Adipose tissue (tissue), 3 donors: ENCODE results near the gene CDK19. TPM values are rescaled to one million over a fixed set of nuclear protein-coding genes. Genes with fewer than 3 reads are reported as not detected.
A peak's percentile ranks its signal among the peaks of the same experiment; 100 is the strongest.
"Not testable (repeated sequence)": the region's sequence is repeated elsewhere in the genome, so short reads cannot be mapped to it uniquely, and the experiment has no call there.

Experiments
- H3K27ac ChIP-seq: one replicate; pipeline ENCODE4 v1.5.1; 2013; ENCODE audit warnings: low read depth, low read length
- WGBS, 3 donors: extraction: QIAGEN DNeasy Blood & Tissue Kit; methylation state at CpG; one replicate each; pipeline ENCODE4 v1.1.7; 2013; 5-methylcytosine and 5-hydroxymethylcytosine counted together
- polyA plus RNA-seq, 3 donors: library from polyadenylated mRNA; stranded (reverse); fragments of 200-250 nt; gene quantifications; one replicate each; pipeline ENCODE4 v1.2.3, GENCODE V29; 2013
- donor health status: healthy with polysubstance abuse.
- donor health status: Bipolar disorder and iron deficiency.
- donor health status: healthy.

Gene CDK19
- 1 to 10 TPM; 2.6 to 9.8 (median 4.0) TPM for polyA plus RNA-seq

DNA sequence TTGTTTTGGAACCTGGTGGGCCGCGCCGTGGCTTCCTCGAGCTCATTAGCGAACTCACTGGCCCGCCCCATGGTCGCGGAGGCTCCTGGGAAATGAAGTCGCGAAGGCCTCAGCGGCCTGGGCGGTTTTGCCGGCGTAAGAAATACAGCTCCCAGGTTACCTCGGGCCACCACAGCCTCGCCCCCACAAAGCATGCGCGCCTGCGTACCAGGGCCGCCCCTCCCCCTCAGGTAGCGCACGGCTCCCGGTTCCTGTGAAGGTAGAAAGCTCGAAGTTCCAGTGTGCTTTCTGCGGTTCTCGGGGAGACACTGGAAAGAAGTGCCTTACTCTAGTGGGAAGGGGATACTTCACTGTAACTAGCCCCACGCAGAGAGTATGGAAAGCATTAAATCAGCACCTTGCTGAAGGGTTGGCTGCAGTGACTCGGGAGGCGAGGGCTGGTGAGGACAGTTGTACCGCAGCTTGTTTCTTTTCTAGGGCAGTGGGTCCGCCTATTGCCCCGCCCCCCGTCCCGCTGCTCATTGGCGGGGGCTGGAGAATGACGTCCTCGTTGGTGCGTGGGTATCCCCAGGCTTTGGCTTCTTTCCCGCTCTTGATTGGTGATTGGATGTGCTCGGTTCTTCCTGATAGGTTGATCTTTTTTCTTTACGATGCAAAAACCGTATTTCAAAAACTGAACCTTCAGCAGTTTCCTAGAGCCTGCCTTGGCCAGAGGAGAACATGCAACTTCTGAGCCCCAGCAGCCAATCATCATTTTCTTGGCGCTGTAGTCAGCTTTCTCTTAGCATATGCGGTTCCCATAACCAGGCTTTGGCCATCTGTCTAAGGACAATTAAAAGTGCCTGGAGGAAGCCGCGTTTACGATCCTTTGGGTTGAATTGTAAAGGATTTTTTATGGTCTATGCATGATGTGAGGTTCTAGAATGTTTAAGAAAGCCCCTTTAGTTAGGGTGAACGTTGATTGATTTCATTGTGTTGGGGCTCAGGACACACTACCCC is at the start of gene CDK19:
CDK19 (minus strand) TSS at position 59 of the 999 bp plus-strand sequence. CDS start 333 bp downstream, outside the sequence.
- 1% methylated on average over 48 of the region's 48 CpGs for WGBS, 3 donors
- H3K27ac ChIP-seq = peak within 1 kb of the TSS; percentile 56

DNA sequence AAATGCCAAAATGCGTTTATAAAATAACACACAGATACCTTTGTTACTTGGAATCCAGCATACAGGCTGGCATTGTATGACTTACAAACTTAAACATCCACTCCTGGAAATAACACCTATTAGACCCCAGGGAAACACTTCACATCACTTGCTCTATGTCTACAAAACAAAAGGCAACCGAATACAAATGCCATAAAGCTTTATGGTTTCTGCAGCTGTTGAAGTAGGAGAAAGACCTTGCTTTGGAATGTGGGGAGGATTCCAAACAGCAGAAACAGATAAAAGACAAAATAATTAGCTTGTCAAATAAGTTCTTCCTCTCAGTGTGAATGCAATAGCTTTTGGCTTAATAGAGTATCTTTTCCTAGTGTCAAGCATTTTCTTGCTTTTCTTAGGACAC is 49.6 kb upstream of the CDK19 start:
- 41 to 59% (median 54%) methylated on average over 2 of the region's 2 CpGs for WGBS, 3 donors
- H3K27ac ChIP-seq = no peak overlapping the region

DNA sequence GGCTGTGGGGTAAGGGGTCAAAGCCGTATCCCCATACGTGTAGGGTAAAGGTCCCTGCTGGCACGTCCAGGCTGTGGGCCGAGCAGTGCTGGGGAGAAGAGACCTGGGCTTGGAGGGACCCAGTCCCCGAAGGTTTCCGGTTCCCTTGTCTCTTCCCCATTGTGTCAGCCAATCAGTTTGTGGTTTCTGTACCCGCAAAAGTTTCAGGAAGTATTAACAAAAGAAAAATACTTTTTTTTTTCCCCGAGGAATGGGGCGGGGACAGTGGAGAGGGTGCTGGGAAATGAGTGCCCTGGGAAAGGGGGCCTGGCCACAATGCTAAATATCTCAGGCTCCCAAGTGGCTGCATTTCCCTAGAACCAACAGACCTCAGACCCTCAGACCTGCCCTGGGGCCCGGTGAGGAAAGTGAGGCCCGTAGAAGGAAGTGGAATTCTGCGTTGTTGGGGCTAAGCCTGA is 44.1 kb upstream of the CDK19 start:
- no peak overlapping the region for H3K27ac ChIP-seq
- 57 to 91% (median 66%) methylated on average over 12 of the region's 12 CpGs for WGBS, 3 donors

DNA sequence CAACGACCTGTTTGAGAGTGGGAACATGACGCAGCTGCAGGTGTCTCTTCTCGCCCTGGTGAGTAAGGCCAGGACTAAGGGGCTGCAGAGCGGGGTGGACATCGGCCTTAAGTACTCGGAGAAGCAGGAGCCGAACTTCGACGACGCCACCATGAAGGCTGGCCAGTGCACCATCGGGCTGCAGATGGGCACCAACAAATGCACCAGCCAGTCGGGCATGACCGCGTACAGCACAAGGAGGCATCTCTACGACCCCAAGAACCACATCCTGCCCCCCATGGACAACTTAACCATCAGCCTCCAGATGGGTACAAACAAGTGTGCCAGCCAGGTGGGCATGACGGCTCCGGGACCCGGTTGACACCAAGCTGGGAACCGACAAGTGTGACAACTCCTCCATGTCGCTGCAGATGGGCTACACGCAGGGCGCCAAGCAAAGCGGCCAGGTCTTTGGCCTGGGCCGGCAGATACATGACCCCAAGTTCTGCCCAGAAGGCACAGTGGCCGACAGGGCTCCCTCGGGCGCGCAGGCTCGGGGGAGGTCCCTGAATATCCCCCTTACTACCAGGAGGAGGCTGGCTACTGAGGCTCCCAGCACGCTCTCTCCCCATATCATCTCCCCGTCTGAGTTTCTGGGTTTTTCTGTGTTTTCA is 43.4 kb upstream of the CDK19 start:
- 94 to 96% (median 94%) methylated on average over 31 of the region's 31 CpGs for WGBS, 3 donors
- no peak overlapping the region for H3K27ac ChIP-seq

DNA sequence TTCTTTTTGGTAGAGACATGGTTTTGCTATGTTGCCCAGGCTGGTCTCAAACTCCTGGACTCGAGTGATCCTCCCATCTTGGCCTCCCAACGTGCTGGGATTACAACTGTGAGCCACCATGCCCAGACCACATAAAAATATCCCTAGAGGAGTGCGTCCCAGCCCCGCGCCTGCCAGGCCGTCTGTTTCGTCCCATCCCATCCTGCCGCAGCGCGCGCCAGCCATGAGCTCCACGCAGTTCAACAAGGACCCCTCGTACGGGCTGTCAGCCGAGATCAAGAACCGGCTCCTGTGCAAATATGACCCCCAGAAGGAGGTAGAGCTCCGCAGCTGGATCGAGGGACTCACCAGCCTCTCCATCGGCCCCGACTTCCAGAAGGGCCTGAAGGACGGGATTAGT is 42.7 kb upstream of the CDK19 start:
- 95 to 97% (median 95%) methylated on average over 21 of the region's 21 CpGs for WGBS, 3 donors

DNA sequence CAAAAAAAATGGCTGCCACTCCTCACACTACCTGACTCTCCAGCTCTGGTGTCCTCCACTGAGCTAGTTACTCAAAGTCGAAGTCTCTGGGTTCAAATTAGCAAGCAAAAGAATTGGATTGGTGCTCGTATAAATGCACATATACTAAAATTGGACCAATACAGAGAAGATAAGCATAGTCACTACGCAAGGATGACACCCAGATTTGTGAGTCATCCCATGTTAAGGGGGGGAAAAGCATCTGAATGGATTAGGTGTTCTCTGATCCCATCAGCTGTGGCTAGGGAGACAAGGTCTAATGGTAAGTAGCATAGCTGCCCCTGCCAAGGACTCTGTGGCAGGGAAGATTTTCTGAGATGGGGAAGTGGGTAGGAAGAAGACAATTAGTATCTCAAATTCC is 41.0 kb upstream of the CDK19 start:
- no peak overlapping the region for H3K27ac ChIP-seq
- 89 to 99% (median 96%) methylated on average over 3 of the region's 3 CpGs for WGBS, 3 donors

More for the DNA sequence above, 42.7 kb upstream of the CDK19 start:
- H3K27ac ChIP-seq = no peak overlapping the region

DNA sequence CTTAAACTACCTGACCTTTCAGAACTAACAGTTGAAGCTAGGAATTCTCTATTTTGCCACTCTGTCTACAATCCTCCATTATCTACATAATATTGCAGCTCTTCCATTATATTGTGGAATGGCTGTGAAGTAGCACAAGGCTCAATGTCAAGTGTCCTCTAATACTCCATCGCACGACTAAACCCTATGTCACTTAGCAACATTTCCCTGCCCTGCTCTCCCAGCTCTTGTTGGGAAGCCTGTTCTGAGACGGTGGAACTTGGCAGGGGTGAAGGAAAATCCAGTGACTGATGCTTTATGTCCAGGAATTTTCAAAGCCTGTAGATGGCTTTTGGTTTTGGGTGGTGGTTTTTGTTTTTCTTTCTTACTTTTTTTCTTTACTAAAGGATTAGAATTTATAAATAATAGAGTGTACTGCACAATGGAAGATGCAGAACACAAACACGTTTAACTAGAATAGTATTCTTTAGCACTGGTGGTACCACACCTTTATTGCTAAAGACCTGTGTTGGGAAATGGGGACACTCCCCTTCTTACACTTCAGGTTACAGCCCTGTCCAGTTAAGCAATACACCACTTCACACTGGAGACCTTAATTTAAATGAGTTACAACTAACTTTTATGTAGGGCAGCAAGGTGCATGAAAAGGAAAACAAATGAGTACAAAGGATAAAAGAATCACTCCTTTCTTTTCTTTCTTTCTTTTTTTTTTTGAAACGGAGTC is 38.6 kb upstream of the CDK19 start:
- WGBS, 3 donors = 76 to 84% (median 78%) methylated on average over 5 of the region's 5 CpGs
- no peak overlapping the region for H3K27ac ChIP-seq

DNA sequence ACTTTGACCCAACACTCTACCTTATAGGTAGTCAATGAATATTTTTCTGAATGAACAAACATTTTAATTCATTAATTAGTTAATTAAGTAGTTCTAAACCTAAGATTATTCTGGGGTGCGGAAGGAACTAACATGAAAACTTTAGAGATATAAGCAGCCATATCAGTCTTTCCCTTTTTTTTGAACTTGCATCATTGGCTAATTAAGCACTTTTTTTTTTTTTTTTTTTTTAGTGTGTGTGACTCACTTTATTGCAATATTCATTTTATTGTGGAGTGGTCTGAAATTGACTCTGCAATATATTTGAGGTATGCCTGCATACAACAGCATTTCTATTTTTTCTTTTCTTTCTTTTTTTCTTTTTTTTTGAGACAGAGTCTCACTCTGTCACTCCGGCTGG is 37.5 kb upstream of the CDK19 start:
- 94 to 100% (median 94%) methylated on average over 2 of the region's 2 CpGs for WGBS, 3 donors
- no peak overlapping the region for H3K27ac ChIP-seq

DNA sequence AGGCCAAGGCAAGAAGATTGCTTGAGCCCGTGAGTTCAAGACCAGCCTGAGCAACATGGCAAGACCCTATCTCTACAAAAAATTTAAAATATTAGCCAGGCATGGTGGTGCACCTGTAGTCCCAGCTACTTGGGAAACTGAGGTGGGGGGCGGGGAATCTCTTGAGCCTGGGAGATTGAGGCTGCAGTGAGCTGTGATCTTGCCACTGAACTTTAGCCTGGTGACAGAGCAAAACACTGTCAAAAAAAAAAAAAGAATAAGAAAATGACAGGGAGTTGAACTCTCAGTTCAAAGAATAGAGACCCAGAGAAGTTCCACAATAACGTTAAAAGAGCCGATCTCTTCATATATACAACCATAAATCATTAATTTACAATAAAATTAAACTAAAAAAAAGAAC is 34.5 kb upstream of the CDK19 start:
- WGBS, 3 donors = 85 to 94% (median 93%) methylated on average over 4 of the region's 4 CpGs
- H3K27ac ChIP-seq = no peak overlapping the region

DNA sequence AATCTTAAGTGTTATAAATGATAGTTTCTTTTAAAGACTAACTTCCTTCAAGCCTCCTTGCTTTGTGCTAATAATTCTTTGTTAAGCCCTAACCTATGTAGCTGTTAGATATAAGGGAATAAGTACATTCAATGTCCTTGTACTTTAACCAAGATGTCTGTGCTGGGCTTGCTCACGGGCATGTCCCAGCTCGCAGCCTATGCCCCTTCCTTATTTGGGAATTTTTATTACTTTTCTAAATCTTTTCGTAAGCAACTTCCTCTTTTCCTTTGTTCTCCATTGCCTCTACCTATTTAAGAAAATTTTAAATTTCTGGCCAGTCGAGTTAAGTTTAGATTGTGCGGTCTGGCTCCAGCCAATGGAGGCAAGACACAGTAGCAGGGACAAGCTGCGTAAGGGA is 26.0 kb upstream of the CDK19 start:
- H3K27ac ChIP-seq = no peak overlapping the region
- 75 to 89% (median 77%) methylated on average over 6 of the region's 6 CpGs for whole genome bisulfite sequencing, 3 donors

DNA sequence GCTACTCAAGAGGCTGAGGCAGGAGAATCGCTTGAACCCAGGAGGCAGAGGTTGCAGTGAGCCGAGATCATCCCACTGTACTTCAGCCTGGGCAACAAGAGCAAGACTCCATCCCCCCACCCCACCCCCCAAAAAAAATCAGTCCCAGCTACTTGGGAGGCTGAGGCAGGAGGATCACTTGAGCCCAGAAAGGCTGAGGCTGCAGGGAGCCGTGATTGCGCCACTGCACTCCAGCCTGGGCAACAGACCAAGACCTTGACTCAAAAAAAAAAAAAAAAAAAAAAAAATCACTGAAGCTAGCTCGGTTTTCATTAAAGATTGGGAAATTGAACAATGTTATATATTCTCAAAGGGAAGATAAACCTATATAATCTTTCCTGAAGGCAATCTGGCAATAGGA is 20.5 kb upstream of the CDK19 start:
- WGBS, 3 donors = 75 to 83% (median 77%) methylated on average over 5 of the region's 5 CpGs
- H3K27ac ChIP-seq = not testable (repeated sequence)

DNA sequence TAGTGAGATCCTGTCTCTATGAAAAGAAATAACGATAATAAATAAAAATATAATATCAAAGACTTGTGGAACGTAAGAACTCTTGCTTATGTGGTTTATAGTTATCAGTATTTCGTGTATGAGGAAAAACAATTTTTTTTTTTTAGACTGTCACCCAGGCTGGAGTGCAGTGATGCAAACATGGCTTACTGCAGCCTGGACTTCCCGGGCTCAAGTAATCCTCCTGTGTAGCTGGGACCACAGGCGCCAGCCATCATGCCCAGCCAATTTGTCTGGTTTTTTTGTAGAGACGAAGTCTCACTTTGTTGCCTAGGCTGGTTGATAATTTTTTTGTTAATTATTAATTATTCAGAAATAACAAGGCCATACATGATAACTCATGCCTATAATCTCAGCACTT is 18.6 kb upstream of the CDK19 start:
- WGBS, 3 donors = 85 to 95% (median 94%) methylated on average over 6 of the region's 6 CpGs

DNA sequence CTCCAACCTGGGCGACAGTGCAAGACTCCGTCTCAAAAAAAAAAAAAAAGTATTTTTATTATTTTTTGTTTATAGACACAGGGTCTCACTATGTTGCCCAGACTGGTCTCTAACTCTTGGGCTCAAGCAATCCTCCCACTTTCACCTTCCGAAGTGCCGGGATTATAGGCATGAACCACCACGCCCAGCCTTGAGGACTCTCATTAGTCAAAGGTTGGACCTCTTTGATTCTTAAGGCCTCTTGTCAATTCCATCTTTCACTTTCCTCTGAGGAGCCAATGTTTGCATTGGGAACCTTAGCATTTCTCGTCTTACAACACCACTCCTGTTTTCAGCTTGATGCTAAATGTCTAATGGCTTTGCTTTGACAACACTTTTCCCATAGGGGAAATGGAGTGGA is 16.1 kb upstream of the CDK19 start:
- no peak overlapping the region for H3K27ac ChIP-seq
- WGBS, 3 donors = 97% methylated on average over 6 of the region's 6 CpGs

More for the DNA sequence above, 18.6 kb upstream of the CDK19 start:
- no peak overlapping the region for H3K27ac ChIP-seq

DNA sequence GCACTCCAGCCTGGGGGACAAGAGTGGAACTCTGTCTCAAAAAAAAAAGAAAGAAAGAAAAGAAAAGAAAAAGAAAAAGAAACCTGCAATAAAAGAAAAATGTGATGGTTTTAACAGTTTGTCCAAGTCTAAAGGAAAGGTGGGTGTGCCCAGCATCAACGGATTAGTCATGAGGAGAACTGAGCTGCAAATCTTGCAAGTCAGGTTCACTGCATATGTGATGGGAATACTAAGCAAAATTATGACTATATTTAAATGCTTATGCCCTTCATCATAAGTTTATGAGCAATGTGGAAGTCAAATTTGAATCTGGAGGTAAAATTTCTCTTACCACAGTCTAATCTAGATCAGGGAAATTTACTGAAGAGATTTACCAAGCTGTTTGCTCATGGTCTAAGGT is 13.1 kb upstream of the CDK19 start:
- WGBS, 3 donors = 55 to 83% (median 60%) methylated on average over 1 of the region's 1 CpG
- H3K27ac ChIP-seq = no peak overlapping the region

DNA sequence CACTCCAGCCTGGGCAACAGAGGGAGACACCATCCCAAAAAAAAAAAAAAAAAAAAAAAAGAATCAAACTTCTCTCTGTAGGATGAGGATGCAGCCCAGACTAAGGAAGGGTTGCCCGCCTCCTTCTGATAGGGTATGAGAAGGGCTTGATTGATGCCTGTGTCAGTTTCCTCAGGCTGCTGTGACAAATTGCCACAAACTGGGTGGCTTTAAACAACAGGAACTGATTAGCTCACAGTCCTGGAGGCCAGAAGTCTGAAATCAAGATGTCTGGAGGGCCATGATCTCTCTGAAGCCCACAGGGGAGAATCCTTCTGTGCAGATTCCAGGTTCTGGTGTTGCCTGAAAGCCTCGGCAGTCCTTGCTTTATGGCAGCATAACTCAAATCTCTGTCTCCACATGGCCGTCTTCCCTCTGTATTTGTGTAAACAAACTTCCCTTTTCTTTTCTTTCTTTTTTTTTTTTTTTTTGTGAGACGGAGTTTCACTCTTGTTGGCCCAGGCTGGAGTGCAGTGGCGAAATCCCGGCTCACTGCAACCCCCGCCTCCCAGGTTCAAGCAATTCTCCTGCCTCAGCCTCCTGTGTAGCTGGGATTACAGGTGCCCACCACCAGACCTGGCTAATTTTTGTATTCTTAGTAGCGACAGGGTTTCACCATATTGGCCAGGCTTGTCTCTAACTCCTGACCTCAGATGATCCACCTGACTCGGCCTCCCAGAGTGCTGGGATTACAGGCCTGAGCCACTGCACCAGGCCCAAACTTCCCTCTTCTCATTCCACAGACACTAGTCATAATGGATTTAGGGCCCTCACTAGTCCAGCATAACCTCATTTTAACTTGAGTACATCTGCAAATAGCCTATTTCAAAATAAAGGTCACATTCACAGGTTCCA is 11.2 kb upstream of the CDK19 start:
- no peak overlapping the region for H3K27ac ChIP-seq
- 51 to 67% (median 51%) methylated on average over 9 of the region's 9 CpGs for WGBS, 3 donors

DNA sequence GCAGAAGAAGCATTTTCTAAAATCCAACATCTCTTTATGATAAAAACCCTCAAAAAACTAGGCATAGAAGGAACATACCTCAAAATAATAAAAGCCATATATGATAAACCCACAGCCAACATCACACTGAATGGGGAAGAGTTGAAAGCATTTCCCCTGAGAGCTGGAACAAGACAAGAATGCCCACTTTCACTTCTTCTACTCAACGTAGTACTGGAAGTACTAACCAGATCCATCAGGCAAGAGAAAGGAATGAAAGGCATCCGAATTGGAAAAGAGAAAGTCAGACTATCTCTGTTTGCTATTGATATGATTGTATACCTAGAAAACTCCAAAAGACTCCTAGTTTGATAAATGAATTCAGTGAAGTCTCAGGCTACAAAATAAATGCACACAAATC is 7.9 kb upstream of the CDK19 start:
- 17 to 47% (median 38%) methylated on average over 2 of the region's 2 CpGs for WGBS, 3 donors
- H3K27ac ChIP-seq = no peak overlapping the region

DNA sequence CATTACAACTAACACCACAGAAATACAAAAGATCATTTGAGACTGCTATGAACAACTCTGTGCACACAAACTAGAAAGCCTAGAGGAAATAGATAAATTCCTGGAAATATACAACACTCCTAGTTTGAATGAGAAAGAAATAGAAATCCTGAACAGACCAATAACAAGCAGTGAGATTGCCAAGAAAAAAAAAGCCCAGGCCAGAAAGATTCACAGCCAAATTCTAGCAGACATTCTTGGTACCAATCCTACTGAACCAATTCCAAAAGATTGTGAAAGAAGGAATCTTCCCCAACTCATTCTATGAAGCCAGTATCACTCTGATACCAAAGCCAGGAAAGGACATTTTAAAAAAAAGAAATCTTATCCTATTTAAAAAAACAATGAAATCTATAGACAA is 7.0 kb upstream of the CDK19 start:
- H3K27ac ChIP-seq = no peak overlapping the region

DNA sequence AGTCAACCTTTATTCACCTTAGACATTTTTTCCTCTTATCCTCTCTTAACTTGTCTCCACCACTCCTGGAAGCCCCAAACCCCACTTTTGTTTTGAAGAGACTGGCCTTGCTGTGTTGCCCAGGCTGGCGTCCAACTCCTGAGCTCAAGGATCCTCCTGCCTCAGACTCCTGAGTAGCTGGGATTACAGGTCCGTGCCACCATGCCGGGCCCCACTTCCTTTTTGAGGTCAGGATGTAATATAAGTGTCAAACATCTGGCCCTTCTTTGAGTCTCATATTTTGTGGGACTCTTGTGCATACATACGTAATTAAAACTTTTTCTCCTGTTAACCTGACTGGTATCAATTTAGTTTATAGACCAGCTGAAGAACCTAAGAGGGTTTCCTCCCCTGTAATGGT is 1.4 kb upstream of the CDK19 start:
- 54 to 76% (median 54%) methylated on average over 4 of the region's 4 CpGs for WGBS, 3 donors
- no peak overlapping the region for H3K27ac ChIP-seq
